HG03457 (cell line): ENCODE data around the gene VAV1.

Experiments used
- ATAC-seq: cut with Tn5 transposase; IDR thresholded peaks from one replicate; pipeline ENCODE4 v1.9.1; 2021; ENCODE audit warnings: moderate number of reproducible peaks; ENCODE audit not compliant: unreplicated experiment

VAV1 gene

GRCh38 chr19:6886277-6886897, 113.9 kb downstream of the VAV1 start:
- ATAC-seq: no peak

DNA sequence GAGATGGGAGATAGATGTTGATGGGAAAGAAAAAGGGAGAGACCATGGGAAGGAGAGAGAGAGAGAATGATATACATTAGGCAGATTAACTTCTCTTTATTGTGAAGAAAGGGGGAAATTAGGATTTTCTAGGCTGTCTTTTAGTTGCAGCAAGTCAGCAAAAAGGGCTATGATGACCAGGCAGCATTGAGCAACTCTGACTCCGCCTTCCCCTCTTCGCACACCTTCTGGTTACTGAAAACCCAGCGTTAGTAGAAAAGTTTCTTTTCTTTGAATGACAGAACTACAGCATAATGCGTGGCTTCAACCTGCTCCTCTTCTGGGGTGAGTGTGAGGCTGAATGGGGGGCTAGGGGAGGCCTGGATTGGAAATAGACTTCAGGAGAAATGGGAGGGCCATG, 114.8 kb downstream of the VAV1 start, which contains the start of gene ADGRE1:
Gene ADGRE1 (plus strand): TSS at position 264 of the 400 bp plus-strand sequence. CDS start 30 bp downstream, at position 294.
- no peak for ATAC-seq

DNA sequence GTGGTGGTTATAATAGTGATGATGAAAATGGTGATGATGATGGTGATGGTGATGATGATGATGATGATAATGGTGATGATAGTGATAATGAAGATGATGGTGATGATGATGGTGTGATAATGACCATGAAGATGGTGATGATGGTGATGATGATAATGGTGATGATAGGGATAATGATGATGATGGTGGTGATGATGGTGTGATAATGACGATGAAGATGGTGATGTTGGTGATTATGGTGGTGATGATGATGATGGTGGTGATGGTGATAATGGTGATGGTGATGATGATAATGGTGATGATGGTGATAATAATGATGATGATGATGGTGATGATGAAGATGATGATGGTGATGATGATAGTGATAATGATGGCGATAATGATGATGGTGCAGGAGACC, 116.5 kb downstream of the VAV1 start:
- no peak for ATAC-seq

DNA sequence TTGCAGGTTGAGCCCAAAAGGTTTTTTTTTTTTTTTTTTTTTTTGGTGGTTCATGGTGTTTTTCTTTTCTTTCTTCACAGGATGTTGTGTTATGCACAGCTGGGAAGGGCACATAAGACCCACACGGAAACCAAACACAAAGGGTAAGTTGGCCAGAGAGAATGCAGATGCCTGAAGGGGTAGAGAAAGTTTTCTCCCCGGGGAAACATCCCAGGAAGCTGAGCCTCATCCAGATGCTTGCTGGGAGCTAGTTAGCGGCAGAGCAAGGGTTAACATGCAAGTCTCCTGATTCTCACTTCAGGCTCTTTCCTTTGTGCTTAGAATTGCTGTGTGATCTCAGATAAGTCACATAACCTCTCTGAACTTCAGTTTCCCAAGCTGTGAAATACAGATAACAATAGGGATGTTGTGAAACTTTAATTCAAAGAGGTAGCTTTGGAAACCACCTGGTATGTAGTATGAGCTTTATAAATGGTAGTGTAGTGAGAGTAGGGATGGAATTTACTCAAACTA, 117.9 kb downstream of the VAV1 start:
- ATAC-seq: no peak

- no peak for ATAC-seq
Measured at GRCh38 chr19:6890938-6891337, 118.4 kb downstream of the VAV1 start.

DNA sequence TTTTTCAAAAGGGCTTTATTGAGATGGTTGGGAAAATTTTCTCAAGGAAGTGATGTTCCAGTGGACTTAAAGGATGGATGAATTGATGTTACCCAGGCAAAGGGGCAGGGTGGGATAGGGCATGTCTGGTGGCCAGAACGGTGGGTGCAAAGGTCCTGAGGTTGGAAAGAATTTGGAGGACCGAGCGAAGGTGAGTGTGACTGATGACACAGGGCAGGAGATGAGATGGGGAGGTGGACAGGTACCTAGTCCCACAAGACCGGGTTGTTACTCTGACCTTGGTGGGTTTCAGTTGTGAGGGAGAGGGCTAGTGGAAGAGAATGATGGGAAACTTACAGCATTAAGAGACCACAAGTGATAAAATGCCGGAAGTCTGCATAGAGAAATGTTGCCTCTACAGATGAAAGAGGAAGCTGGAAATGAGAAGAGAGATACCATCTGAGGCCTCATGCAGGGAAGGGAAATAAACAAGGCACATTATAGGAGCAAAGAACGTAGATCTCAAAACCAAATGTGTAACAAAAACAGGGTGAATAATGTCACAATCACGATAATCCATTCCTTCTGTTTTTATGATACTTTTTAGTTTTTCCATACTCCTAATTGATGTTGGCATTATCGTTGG, 119.4 kb downstream of the VAV1 start:
- ATAC-seq: no peak

DNA sequence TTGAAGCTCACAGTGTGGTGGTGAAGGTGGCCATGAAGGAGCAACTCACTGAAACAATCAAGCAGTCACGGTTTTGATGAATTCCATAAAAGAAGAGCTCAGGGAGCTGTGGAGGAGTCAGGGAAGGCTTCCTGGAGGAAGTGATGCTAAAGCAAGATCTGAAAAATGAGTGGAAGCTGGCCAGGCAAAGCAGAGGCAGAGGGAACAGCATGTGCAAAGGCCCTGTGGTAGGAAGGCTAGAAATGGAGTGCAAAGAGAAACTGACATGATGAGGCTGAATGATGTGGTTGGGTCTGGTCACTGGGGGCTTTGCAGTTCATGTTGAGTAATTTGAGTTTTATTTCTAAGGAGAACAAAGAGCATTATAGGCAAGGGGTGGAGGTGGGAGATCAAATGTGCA, 121.8 kb downstream of the VAV1 start:
- no peak for ATAC-seq

DNA sequence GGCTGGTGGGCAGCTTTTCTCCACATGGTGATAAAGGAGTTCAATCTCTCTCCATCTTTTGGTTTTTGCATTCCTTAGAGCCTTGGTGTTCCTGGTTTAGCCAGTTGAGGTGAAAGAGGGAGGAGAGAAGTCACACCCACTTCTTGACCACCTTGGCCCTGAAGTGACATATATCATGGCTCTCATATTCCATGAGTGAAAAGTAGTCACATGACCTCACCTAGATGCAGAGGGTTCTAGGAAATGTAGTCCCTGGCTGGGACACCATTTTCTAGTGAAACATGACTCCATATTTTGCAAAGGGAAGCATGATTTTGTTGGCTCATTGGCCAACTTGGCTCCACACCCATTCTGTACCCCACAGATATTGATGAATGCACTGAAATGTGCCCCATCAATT, 130.9 kb downstream of the VAV1 start:
- ATAC-seq: no peak

- ATAC-seq: no peak
Measured at GRCh38 chr19:6906559-6907060, 134.1 kb downstream of the VAV1 start.
